Adrenal gland (tissue), 5 donors: ENCODE results near the gene CBFA2T3.

Experiments
- POLR2A ChIP-seq, 2 donors: fragments of 450-650 bp; IDR thresholded peaks; one replicate each; pipeline ENCODE4 v1.6.1; 2017; ENCODE audit warnings: antibody characterized with exemption in 2 of 2, mild to moderate bottlenecking in 2 of 2, moderate library complexity in 1 of 2
- TF ChIP-seq, protein P1 (sequence below), 6 experiments: fragments of 450-650 bp in 4 of 6; fragments of 200-600 bp in 2 of 6; sonication (generic) in 1 of 6; IDR thresholded peaks; 1 replicate in 5 of 6; 2 replicates in 1 of 6; pipeline versions ENCODE4 v1.5.1 to v1.8.0; 2016 to 2021; ENCODE audit warnings: antibody characterized with exemption in 6 of 6, mild to moderate bottlenecking in 2 of 6, moderate library complexity in 1 of 6
- donor health status: DM: no; HTN: no; CAD: no.

DNA sequence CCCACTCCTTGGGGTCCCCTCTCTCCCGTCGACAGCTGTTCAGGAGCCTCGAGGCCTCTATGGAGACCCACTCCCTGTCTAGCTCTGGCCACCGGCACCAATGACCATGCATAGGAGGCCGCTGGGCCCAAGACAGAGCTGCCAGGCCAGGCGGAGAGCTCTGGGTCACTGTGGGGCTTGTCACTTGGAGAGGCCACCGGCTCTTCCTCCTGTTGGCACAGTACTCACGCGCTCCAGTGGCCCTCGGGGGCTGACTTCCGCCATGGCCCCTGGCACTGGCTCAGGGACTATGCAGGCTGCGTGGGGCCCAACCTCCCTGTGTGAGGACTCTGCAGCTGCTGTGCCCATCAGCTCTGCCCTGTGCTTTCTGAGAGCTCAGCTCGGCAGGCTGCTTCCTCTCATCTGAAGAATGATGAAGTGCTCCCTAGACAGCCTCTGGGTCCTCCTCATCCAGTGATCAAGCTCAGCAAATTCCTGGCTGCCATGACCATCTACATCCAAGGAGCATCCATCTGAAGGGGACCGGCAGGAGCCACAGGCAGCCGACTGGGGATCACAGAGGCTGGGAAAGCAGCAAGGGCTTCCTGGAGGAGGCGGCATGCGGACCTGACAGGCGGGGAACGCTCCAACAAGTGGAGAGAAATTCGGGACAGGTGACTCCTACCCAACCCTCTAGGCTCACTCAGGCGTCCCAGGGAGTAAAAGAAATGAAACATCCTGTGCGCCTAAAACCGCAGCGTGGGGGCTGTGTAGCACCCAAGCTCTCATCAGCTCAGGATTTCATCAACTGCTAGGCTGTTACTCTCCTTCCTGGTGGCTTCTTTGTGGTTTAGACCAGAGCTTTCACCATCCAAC lies 137.0 kb downstream of the CBFA2T3 start:
- TF ChIP-seq, protein P1, sequence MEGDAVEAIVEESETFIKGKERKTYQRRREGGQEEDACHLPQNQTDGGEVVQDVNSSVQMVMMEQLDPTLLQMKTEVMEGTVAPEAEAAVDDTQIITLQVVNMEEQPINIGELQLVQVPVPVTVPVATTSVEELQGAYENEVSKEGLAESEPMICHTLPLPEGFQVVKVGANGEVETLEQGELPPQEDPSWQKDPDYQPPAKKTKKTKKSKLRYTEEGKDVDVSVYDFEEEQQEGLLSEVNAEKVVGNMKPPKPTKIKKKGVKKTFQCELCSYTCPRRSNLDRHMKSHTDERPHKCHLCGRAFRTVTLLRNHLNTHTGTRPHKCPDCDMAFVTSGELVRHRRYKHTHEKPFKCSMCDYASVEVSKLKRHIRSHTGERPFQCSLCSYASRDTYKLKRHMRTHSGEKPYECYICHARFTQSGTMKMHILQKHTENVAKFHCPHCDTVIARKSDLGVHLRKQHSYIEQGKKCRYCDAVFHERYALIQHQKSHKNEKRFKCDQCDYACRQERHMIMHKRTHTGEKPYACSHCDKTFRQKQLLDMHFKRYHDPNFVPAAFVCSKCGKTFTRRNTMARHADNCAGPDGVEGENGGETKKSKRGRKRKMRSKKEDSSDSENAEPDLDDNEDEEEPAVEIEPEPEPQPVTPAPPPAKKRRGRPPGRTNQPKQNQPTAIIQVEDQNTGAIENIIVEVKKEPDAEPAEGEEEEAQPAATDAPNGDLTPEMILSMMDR (IDR thresholded peaks at IDR 0.05) = no peak
- TF ChIP-seq POLR2A (IDR thresholded peaks at IDR 0.05) = no peak
